ENCODE measurements around the gene CCDC138. TPM values are rescaled to one million over a fixed set of nuclear protein-coding genes. Genes with fewer than 3 reads are reported as not detected.

The CCDC138 gene
- total RNA-seq, 1 donor from 2014 or later: 27.3 TPM

- DNase-seq (ENCODE audit: low spot score, unreplicated experiment): no peak
- Mint-ChIP-seq H3K27ac (peak overlapping the region; percentile 15), H3K4me3 (ENCODE audit: low read depth) (no peak overlapping the region), H3K9me3 (ENCODE audit: low read depth) (no peaks in the 10 kb centered on the region), H3K4me1 (ENCODE audit: low read depth) (peaks cover 6% of the 10 kb centered on the region), H3K36me3 (ENCODE audit: insufficient read depth) (no peaks in the 10 kb centered on the region), H3K27me3 (peaks cover 14% of the 10 kb centered on the region)
- TF ChIP-seq, protein P1, sequence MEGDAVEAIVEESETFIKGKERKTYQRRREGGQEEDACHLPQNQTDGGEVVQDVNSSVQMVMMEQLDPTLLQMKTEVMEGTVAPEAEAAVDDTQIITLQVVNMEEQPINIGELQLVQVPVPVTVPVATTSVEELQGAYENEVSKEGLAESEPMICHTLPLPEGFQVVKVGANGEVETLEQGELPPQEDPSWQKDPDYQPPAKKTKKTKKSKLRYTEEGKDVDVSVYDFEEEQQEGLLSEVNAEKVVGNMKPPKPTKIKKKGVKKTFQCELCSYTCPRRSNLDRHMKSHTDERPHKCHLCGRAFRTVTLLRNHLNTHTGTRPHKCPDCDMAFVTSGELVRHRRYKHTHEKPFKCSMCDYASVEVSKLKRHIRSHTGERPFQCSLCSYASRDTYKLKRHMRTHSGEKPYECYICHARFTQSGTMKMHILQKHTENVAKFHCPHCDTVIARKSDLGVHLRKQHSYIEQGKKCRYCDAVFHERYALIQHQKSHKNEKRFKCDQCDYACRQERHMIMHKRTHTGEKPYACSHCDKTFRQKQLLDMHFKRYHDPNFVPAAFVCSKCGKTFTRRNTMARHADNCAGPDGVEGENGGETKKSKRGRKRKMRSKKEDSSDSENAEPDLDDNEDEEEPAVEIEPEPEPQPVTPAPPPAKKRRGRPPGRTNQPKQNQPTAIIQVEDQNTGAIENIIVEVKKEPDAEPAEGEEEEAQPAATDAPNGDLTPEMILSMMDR (IDR thresholded peaks at IDR 0.05; ENCODE audit: unreplicated experiment): no peak
Measured at GRCh38 chr2:108922141-108922915, 135.8 kb downstream of the CCDC138 start.

DNA sequence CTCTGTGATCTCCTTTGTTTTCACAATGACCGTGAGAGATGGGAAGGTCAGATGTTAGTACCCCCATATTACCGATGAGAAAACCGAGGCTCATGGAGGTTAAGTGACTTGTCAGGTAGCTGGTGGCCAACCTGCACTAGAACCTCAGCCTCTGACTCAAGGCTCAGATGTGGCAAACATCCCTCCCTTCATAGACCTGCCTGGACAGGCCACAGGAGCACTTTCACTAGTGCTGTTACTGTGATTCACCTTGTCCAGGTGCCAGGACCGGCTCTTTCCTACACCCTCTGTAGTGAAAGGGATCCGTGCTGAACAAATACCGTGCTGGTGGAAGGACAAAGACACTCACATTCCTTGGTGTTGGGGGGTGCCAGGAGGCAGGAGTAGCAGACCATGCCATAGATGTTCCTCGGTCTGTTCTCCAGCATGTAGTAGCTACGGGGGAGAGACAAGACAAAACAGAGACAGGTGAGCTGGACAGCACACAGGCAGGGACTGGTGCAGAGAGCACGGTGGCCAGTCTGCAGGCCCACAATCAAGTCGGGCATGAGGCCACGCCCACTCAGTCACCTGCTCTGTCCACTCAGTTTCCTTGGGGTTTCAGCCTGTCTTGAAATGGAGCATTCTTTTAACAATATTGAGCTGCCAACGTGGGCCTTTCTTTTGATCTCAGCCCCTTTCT, 136.6 kb downstream of the CCDC138 start:
- H3K4me3 Mint-ChIP-seq (ENCODE audit: low read depth): no peak overlapping the region
- DNase-seq (ENCODE audit: low spot score, unreplicated experiment): no peak
- peaks cover 15% of the 10 kb centered on the region for H3K27me3 Mint-ChIP-seq
- H3K27ac Mint-ChIP-seq: no peak overlapping the region
- no peaks in the 10 kb centered on the region for H3K9me3 Mint-ChIP-seq (ENCODE audit: low read depth)
- peaks cover 6% of the 10 kb centered on the region for H3K4me1 Mint-ChIP-seq (ENCODE audit: low read depth)
- TF ChIP-seq, protein P1 (IDR thresholded peaks at IDR 0.05; ENCODE audit: unreplicated experiment): no peak
- no peaks in the 10 kb centered on the region for H3K36me3 Mint-ChIP-seq (ENCODE audit: insufficient read depth)

DNA sequence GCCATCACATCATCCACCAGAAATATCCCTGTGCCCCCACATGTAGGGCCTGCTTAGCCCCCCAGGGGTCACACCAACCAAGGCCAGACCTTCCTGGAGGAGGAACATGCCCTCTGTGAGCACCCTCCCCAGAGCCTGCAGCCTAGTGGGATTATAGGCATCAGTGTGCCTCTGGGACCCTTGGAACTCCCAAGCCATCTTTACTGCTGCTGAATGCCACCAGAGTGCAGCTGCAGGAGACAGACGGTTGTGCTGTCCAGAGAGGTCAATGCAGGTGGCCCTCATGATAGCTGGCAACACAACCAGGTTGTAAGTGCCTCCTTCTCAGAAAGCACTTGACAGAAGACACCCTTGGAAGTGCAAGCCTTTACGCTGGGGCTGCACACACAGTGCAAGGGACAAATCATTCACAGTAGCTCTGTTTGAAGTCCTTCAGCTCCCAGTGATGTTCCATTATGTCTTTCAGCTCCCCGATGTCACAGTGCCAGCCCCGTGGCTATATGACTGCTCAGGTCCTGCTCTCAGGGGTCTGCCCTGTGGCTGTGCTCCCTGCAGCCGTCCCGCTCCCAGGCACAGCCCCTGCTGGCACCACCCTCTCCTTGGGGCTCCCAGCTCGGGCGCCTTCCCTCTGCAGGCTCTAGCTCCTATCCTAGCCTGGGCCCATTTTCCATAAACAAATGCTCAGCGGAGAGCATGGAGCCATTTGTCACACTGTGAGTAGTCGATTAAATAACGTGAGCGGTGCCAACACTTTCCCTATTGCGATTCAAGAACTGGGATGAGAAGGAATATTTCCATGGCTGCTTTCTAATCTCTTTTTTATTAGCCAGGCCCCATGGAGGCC, 137.4 kb downstream of the CCDC138 start:
- H3K9me3 Mint-ChIP-seq (ENCODE audit: low read depth): no peaks in the 10 kb centered on the region
- H3K27ac Mint-ChIP-seq: no peak overlapping the region
- H3K4me1 Mint-ChIP-seq (ENCODE audit: low read depth): peaks cover 8% of the 10 kb centered on the region
- peaks cover 19% of the 10 kb centered on the region for H3K27me3 Mint-ChIP-seq
- DNase-seq (ENCODE audit: low spot score, unreplicated experiment): no peak
- no peak overlapping the region for H3K4me3 Mint-ChIP-seq (ENCODE audit: low read depth)
- TF ChIP-seq, protein P1 (IDR thresholded peaks at IDR 0.05; ENCODE audit: unreplicated experiment): no peak
- no peaks in the 10 kb centered on the region for H3K36me3 Mint-ChIP-seq (ENCODE audit: insufficient read depth)

GRCh38 chr2:108924580-108925251, 138.1 kb downstream of the CCDC138 start:
- Mint-ChIP-seq H3K4me3 (ENCODE audit: low read depth) (no peak overlapping the region), H3K9me3 (ENCODE audit: low read depth) (no peaks in the 10 kb centered on the region), H3K36me3 (ENCODE audit: insufficient read depth) (no peaks in the 10 kb centered on the region), H3K4me1 (ENCODE audit: low read depth) (peaks cover 8% of the 10 kb centered on the region), H3K27me3 (peaks cover 23% of the 10 kb centered on the region), H3K27ac (peak overlapping the region; percentile 62)
- DNase-seq (ENCODE audit: low spot score, unreplicated experiment): no peak
- TF ChIP-seq, protein P1 (IDR thresholded peaks at IDR 0.05; ENCODE audit: unreplicated experiment): no peak
